Smooth muscle cell (in vitro differentiated cells): ENCODE results near the gene ZDHHC3. TPM values are rescaled to one million over a fixed set of nuclear protein-coding genes. Genes with fewer than 3 reads are reported as not detected.

ENCODE experiments used
- DNase-seq: peaks from one replicate; lab custom pipeline; 2025; ENCODE audit not compliant: unreplicated experiment; lab: John Stamatoyannopoulos, UW
- H2AFZ ChIP-seq: fragments of 200-600 bp; sonication (generic); 2 replicates; pipeline ENCODE4 v1.6.0; 2016; ENCODE audit warnings: antibody characterized with exemption, low read depth, mild to moderate bottlenecking
- H3F3A ChIP-seq: fragments of 200-600 bp; sonication (generic); 2 replicates; pipeline ENCODE4 v1.6.0; 2017; ENCODE audit warnings: antibody characterized with exemption, low read depth
- H3K27ac ChIP-seq: fragments of 200-600 bp; sonication (generic); 2 replicates; pipeline ENCODE4 v1.5.1; 2016; ENCODE audit warnings: low read depth, mild to moderate bottlenecking
- H3K27me3 ChIP-seq: fragments of 200-600 bp; sonication (generic); 2 replicates; pipeline ENCODE4 v1.6.1; 2016; ENCODE audit warnings: low read depth, mild to moderate bottlenecking
- H3K36me3 ChIP-seq: fragments of 200-600 bp; sonication (generic); 2 replicates; pipeline ENCODE4 v1.5.1; 2016; ENCODE audit warnings: low read depth
- H3K4me1 ChIP-seq: fragments of 200-600 bp; sonication (generic); 2 replicates; pipeline ENCODE4 v1.5.1; 2016; ENCODE audit warnings: low read depth
- H3K4me2 ChIP-seq: fragments of 200-600 bp; sonication (generic); 2 replicates; pipeline ENCODE4 v1.6.0; 2016; ENCODE audit warnings: mild to moderate bottlenecking
- H3K4me3 ChIP-seq: fragments of 200-600 bp; sonication (generic); 2 replicates; pipeline ENCODE4 v1.5.1; 2016; ENCODE audit warnings: mild to moderate bottlenecking
- H3K79me2 ChIP-seq: fragments of 200-600 bp; sonication (generic); 2 replicates; pipeline ENCODE4 v1.6.0; 2016; ENCODE audit warnings: low read depth, mild to moderate bottlenecking
- H3K9ac ChIP-seq: fragments of 200-600 bp; sonication (generic); 2 replicates; pipeline ENCODE4 v1.6.0; 2016; ENCODE audit warnings: low read depth
- H3K9me3 ChIP-seq: fragments of 200-600 bp; sonication (generic); replicated peaks from 2 replicates; pipeline ENCODE4 v1.5.1; 2016; ENCODE audit warnings: low read depth
- H4K20me1 ChIP-seq: fragments of 200-600 bp; sonication (generic); 2 replicates; pipeline ENCODE4 v1.6.0; 2016; ENCODE audit warnings: low read depth
- WGBS: methylation state at CpG from one replicate; pipeline ENCODE4 v1.1.7; 2016; ENCODE audit warnings: low lambda C conversion rate; 5-methylcytosine and 5-hydroxymethylcytosine counted together
- polyA plus RNA-seq: library from polyadenylated mRNA; unstranded; fragments of >200 nt; fragmentation: Nextera tagmentation; extraction: Ambion mirVana; gene quantifications from 2 replicates; pipeline ENCODE4 v1.2.1, GENCODE V29; 2016
- total RNA-seq: library from RNA; depleted of rRNA; stranded (reverse); fragments of >200 nt; gene quantifications from 2 replicates; pipeline ENCODE4 v1.2.3, GENCODE V29; 2014
- TF ChIP-seq, protein P1 (sequence below): fragments of 200-600 bp; sonication (generic); IDR thresholded peaks from 2 replicates; pipeline ENCODE4 v1.5.1; 2017; ENCODE audit warnings: borderline replicate concordance, mild to moderate bottlenecking, antibody characterized with exemption; ENCODE audit not compliant: insufficient read depth, poor library complexity, severe bottlenecking

The ZDHHC3 gene
- total and polyA plus RNA-seq, 2 experiments from 2014 or later: 40.5 to 63.7 TPM

DNA sequence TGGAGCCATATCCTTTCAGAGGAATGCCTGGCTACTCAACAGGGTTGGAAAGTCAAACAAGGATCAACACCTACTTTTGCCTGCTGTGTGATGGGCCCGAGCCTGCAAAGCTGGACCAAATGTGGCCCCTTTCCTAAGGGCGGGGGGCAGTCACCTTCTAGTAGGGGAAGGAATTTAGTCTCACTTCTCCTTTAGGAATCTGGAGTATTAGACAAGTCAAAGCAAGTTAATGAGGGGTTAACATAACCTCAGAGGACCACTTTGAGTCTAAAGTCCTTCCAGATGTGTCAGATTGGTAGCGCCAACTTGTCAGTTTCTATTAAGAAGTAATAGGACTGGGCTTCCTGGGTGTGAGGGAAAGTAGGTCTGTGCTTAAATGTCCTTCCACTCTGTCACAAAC, 6.8 kb upstream of the ZDHHC3 start:
- Histone ChIP-seq H3K9me3 (no peaks in the 10 kb centered on the region), H4K20me1 (peaks cover 73% of the 10 kb centered on the region), H3K4me1 (no peaks in the 10 kb centered on the region), H3K27ac (peak overlapping the region; percentile 44), H3K9ac (no peak overlapping the region), H2AFZ (no peak overlapping the region), H3K4me3 (no peak overlapping the region), H3K36me3 (no peaks in the 10 kb centered on the region), H3K27me3 (no peaks in the 10 kb centered on the region), H3K79me2 (peaks cover 88% of the 10 kb centered on the region), H3F3A (no peaks in the 10 kb centered on the region), H3K4me2 (no peak overlapping the region)
- TF ChIP-seq, protein P1, sequence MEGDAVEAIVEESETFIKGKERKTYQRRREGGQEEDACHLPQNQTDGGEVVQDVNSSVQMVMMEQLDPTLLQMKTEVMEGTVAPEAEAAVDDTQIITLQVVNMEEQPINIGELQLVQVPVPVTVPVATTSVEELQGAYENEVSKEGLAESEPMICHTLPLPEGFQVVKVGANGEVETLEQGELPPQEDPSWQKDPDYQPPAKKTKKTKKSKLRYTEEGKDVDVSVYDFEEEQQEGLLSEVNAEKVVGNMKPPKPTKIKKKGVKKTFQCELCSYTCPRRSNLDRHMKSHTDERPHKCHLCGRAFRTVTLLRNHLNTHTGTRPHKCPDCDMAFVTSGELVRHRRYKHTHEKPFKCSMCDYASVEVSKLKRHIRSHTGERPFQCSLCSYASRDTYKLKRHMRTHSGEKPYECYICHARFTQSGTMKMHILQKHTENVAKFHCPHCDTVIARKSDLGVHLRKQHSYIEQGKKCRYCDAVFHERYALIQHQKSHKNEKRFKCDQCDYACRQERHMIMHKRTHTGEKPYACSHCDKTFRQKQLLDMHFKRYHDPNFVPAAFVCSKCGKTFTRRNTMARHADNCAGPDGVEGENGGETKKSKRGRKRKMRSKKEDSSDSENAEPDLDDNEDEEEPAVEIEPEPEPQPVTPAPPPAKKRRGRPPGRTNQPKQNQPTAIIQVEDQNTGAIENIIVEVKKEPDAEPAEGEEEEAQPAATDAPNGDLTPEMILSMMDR: no peak
- DNase-seq: no peak
- 89% methylated on average over 3 of the region's 3 CpGs for WGBS

DNA sequence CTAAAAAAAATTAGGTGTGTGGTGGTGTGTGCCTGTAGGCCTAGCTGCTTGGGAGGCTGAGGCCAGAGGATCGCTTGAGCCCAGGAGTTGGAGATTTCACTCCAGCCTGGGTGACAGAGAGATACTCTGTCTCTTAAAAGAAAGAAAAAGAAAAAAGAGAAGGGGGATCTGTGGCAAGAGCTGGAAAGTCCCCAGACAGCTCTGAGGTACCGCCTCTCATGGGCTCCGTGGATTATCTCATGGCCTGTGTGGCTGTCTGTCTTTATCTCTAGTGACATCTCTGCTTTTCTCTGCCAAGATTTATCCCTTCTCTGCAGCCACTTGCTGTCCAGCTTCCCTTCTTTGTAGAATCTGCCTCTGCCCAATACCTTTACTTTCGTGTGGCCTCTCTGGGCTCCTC, 5.8 kb upstream of the ZDHHC3 start:
- H3K36me3 ChIP-seq: no peaks in the 10 kb centered on the region
- peaks cover 64% of the 10 kb centered on the region for H4K20me1 ChIP-seq
- TF ChIP-seq, protein P1: no peak
- H3K9ac ChIP-seq: no peak overlapping the region
- H3K4me2 ChIP-seq: no peak overlapping the region
- H3K4me3 ChIP-seq: no peak overlapping the region
- 78% methylated on average over 4 of the region's 4 CpGs for WGBS
- no peak for DNase-seq
- H2AFZ ChIP-seq: no peak overlapping the region
- H3K27ac ChIP-seq: no peak overlapping the region
- H3K79me2 ChIP-seq: peaks cover 93% of the 10 kb centered on the region
- H3F3A ChIP-seq: no peaks in the 10 kb centered on the region
- no peaks in the 10 kb centered on the region for H3K27me3 ChIP-seq
- H3K9me3 ChIP-seq: no peaks in the 10 kb centered on the region
- H3K4me1 ChIP-seq: peaks cover 7% of the 10 kb centered on the region

DNA sequence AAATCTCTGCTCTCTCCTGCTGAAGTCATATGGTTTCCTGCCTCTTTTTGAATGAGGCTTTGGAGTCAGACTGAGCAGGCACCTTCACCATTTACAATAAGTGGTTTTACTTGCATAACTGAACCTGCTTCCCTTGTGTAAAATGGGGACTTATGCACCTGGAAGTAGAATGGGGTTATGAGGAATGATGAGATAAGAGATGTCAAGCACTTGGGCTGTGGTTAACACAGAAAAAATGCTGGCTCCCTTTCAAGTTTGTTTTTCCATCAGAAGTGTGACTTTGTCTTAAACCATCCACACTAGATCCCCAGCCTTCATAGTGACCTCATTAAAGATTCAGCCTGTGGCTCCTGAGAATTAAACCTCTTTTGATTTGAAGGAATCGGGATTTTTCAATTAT, 5.2 kb upstream of the ZDHHC3 start:
- no peak overlapping the region for H3K4me3 ChIP-seq
- no peaks in the 10 kb centered on the region for H3K36me3 ChIP-seq
- H2AFZ ChIP-seq: no peak overlapping the region
- TF ChIP-seq, protein P1: no peak
- no peaks in the 10 kb centered on the region for H3K9me3 ChIP-seq
- no peak for DNase-seq
- no peak overlapping the region for H3K9ac ChIP-seq
- WGBS: 100% methylated on average over 1 of the region's 1 CpG
- no peaks in the 10 kb centered on the region for H3F3A ChIP-seq
- no peaks in the 10 kb centered on the region for H3K27me3 ChIP-seq
- peaks cover 93% of the 10 kb centered on the region for H3K79me2 ChIP-seq
- no peak overlapping the region for H3K4me2 ChIP-seq
- H3K27ac ChIP-seq: no peak overlapping the region
- peaks cover 7% of the 10 kb centered on the region for H3K4me1 ChIP-seq
- H4K20me1 ChIP-seq: peaks cover 58% of the 10 kb centered on the region

DNA sequence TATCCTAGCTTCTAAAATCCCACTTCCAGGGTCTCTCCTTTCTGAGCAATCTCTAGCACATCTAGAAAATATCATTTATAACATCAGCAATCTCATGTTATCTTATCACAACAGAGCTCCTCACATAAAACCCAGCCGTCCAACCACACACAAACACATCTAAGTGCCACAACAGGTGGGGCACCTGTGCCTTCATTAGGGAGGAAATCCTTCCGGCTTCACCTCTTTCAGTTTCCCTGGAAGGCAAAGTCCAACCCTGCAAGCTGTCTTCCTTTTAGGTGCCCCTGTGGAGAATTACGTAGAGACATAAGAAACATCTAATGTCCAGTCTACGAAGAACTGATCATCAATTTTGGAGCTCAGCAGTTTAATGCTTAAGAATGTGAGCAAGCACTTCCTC, 1.6 kb downstream of the ZDHHC3 start:
- Histone ChIP-seq H3K79me2 (peaks cover 81% of the 10 kb centered on the region), H4K20me1 (peaks cover 47% of the 10 kb centered on the region), H3K27ac (no peak overlapping the region), H3K9me3 (no peaks in the 10 kb centered on the region), H3K4me2 (peak overlapping the region; percentile 99), H3F3A (peaks cover 3% of the 10 kb centered on the region), H2AFZ (no peak overlapping the region), H3K4me1 (peaks cover 12% of the 10 kb centered on the region), H3K27me3 (no peaks in the 10 kb centered on the region), H3K36me3 (no peaks in the 10 kb centered on the region), H3K4me3 (peak overlapping the region; percentile 100), H3K9ac (no peak overlapping the region)
- 91% methylated on average over 4 of the region's 4 CpGs for WGBS
- TF ChIP-seq, protein P1: no peak
- no peak for DNase-seq
